ENCODE measurements around the gene CNN2.

GRCh38 chr19:1019980-1020867 is 6.2 kb upstream of the CNN2 start:
- no peak for TF ChIP-seq CTCF (IDR thresholded peaks at IDR 0.05)
- TF ChIP-seq POLR2A (IDR thresholded peaks at IDR 0.05): no peak

All from thyroid gland (tissue), 4 donors.